Spleen (tissue), 7 donors: ENCODE data around the gene ABCA4.

Experiments
- POLR2A ChIP-seq, 3 donors: fragments of 450-650 bp; IDR thresholded peaks; one replicate each; pipeline ENCODE4 v1.5.1; 2017; ENCODE audit warnings: antibody characterized with exemption in 3 of 3, mild to moderate bottlenecking in 1 of 3
- TF ChIP-seq, protein P1 (sequence below), 11 experiments: fragments of 200-600 bp in 7 of 11; fragments of 450-650 bp in 4 of 11; sonication (generic) in 4 of 11; IDR thresholded peaks in 8 of 11; conservative IDR thresholded peaks in 3 of 11; 1 replicate in 7 of 11; 2 replicates in 4 of 11; pipeline versions ENCODE4 v1.4.0 to v1.8.0; 2016 to 2021; ENCODE audit warnings: antibody characterized with exemption in 11 of 11, inconsistent platforms in 4 of 11, mild to moderate bottlenecking in 1 of 11
- donor health status: DM: no; HTN: no; CAD: no; lungs with moderate emphysema.
- donor health status: DM: no; HTN: no; CAD: no.
- donor health status: DM: no; HTN: no; CAD: no.

DNA sequence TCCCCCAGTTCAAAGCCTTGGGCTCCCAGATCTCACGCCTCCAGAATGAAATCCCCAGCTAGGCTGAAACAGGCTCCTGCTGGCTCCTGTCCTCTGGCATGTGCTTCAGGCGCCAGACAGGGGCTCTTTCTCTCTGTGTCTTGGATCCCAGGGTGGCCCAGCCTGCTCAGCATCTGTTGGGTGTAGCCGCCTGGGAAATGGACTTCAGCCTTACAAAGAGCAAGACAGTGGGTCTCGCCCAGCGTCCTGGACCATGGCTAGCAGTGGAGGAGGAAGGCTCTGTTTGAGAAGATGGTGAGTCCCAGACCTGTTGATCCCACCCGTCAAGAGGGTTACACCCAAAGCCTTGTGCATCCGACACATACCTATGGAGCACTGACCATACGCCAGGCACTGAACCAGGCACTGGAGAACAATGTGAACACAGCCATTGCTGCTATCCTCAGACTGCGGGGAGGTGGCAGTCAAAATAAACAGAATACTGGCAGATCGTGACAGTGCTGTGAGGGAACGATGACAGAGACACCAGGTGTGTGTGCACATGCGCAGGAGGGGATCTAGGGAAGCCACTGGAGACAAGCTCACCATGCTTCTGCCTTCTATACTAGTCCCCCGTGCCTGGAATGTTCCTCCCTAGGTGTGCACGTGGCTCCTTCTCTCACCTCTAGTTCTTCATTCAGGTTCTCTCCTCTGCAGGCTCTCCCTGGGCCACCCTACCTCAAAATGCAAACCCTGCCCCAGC is 118.7 kb downstream of the ABCA4 start:
- TF ChIP-seq, protein P1, sequence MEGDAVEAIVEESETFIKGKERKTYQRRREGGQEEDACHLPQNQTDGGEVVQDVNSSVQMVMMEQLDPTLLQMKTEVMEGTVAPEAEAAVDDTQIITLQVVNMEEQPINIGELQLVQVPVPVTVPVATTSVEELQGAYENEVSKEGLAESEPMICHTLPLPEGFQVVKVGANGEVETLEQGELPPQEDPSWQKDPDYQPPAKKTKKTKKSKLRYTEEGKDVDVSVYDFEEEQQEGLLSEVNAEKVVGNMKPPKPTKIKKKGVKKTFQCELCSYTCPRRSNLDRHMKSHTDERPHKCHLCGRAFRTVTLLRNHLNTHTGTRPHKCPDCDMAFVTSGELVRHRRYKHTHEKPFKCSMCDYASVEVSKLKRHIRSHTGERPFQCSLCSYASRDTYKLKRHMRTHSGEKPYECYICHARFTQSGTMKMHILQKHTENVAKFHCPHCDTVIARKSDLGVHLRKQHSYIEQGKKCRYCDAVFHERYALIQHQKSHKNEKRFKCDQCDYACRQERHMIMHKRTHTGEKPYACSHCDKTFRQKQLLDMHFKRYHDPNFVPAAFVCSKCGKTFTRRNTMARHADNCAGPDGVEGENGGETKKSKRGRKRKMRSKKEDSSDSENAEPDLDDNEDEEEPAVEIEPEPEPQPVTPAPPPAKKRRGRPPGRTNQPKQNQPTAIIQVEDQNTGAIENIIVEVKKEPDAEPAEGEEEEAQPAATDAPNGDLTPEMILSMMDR (IDR thresholded peaks at IDR 0.05 in 8 of 11, conservative IDR thresholded peaks at IDR 0.05 in 3 of 11) = no peak
- no peak for TF ChIP-seq POLR2A (IDR thresholded peaks at IDR 0.05)
